B cell (primary cell): ENCODE data around the gene RGSL1.

Experiments
- EZH2 ChIP-seq: IDR thresholded peaks from 2 replicates; pipeline ENCODE4 v1.6.1; 2012; ENCODE audit warnings: borderline replicate concordance, low read depth, mild to moderate bottlenecking, moderate library complexity, low read length; ENCODE audit not compliant: insufficient read depth, poor library complexity, severe bottlenecking
- TF ChIP-seq, protein P1 (sequence below): fragments of 200-600 bp; IDR thresholded peaks from one replicate; pipeline ENCODE4 v1.8.0; 2022; ENCODE audit warnings: antibody characterized with exemption, mild to moderate bottlenecking

DNA sequence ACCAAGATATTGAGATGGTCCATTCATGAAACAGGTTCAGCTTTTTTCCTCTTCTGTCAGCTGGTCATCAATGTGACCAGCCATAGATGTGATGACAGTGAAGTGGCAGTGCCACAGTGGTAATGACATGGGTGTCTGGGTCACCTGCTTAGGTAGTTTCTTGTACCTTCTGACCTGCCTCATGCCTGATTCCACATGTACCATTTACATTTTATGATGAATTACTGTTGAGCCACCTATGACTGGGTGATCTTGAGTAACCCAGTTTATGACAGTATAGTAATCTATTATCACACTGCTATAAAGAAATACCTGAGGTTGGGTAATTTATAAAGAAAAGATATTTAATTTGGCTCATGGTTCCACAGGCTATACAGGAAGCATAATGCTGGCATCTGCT, 45.7 kb downstream of the RGSL1 start:
- TF ChIP-seq, protein P1, sequence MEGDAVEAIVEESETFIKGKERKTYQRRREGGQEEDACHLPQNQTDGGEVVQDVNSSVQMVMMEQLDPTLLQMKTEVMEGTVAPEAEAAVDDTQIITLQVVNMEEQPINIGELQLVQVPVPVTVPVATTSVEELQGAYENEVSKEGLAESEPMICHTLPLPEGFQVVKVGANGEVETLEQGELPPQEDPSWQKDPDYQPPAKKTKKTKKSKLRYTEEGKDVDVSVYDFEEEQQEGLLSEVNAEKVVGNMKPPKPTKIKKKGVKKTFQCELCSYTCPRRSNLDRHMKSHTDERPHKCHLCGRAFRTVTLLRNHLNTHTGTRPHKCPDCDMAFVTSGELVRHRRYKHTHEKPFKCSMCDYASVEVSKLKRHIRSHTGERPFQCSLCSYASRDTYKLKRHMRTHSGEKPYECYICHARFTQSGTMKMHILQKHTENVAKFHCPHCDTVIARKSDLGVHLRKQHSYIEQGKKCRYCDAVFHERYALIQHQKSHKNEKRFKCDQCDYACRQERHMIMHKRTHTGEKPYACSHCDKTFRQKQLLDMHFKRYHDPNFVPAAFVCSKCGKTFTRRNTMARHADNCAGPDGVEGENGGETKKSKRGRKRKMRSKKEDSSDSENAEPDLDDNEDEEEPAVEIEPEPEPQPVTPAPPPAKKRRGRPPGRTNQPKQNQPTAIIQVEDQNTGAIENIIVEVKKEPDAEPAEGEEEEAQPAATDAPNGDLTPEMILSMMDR = no peak
- TF ChIP-seq EZH2 = no peak
